ENCODE results near the gene NME4. TPM values are rescaled to one million over a fixed set of nuclear protein-coding genes. Genes with fewer than 3 reads are reported as not detected.
A peak's percentile ranks its signal among the peaks of the same experiment; 100 is the strongest.
"Not testable (repeated sequence)": the region's sequence is repeated elsewhere in the genome, so short reads cannot be mapped to it uniquely, and the experiment has no call there.

Gene NME4
- total RNA-seq, 1 donor from 2014 or later = 101 TPM

- Histone ChIP-seq H3K36me3 (peaks cover 46% of the 10 kb centered on the region), H3K4me3 (no peak overlapping the region), H3K27ac (replicated peaks) (no peak overlapping the region), H3K4me1 (peaks cover 34% of the 10 kb centered on the region), H3K9me3 (replicated peaks) (no peaks in the 10 kb centered on the region), H3K27me3 (ENCODE audit: low read depth) (no peaks in the 10 kb centered on the region)
- intact Hi-C loops (cut with micrococcal nuclease) = no loop called here
- DNase-seq = no peak
- TF ChIP-seq CTCF (IDR thresholded peaks at IDR 0.05; ENCODE audit: borderline replicate concordance) = no peak
Observed at GRCh38 chr16:377419-377951, 19.5 kb upstream of the NME4 start.

GRCh38 chr16:378113-378820 is 18.7 kb upstream of the NME4 start:
- H3K9me3 ChIP-seq (replicated peaks); H3K27me3 ChIP-seq (ENCODE audit: low read depth); DNase-seq; intact Hi-C loops (cut with micrococcal nuclease); H3K4me3 ChIP-seq; H3K27ac ChIP-seq (replicated peaks): not testable (repeated sequence)
- peaks cover 42% of the 10 kb centered on the region for H3K4me1 ChIP-seq
- H3K36me3 ChIP-seq = peaks cover 39% of the 10 kb centered on the region

GRCh38 chr16:378821-379182 is 18.2 kb upstream of the NME4 start:
- peaks cover 47% of the 10 kb centered on the region for H3K4me1 ChIP-seq
- H3K9me3 ChIP-seq (replicated peaks) = no peaks in the 10 kb centered on the region
- H3K36me3 ChIP-seq = peaks cover 37% of the 10 kb centered on the region
- no peak for DNase-seq
- intact Hi-C loops (cut with micrococcal nuclease) = no loop called here
- TF ChIP-seq CTCF (IDR thresholded peaks at IDR 0.05; ENCODE audit: borderline replicate concordance) = no peak
- no peak overlapping the region for H3K4me3 ChIP-seq
- no peaks in the 10 kb centered on the region for H3K27me3 ChIP-seq (ENCODE audit: low read depth)
- H3K27ac ChIP-seq (replicated peaks) = no peak overlapping the region

- DNase-seq = no peak
- Histone ChIP-seq H3K9me3 (replicated peaks) (no peaks in the 10 kb centered on the region), H3K27me3 (ENCODE audit: low read depth) (no peaks in the 10 kb centered on the region), H3K36me3 (peaks cover 32% of the 10 kb centered on the region), H3K4me3 (no peak overlapping the region), H3K27ac (replicated peaks) (no peak overlapping the region), H3K4me1 (peaks cover 53% of the 10 kb centered on the region)
- intact Hi-C loops (cut with micrococcal nuclease) = no loop called here
- no peak for TF ChIP-seq CTCF (IDR thresholded peaks at IDR 0.05; ENCODE audit: borderline replicate concordance)
Observed at GRCh38 chr16:379183-379960, 17.6 kb upstream of the NME4 start.

- Histone ChIP-seq H3K27ac (replicated peaks) (no peak overlapping the region), H3K4me1 (peaks cover 59% of the 10 kb centered on the region), H3K27me3 (ENCODE audit: low read depth) (no peaks in the 10 kb centered on the region), H3K36me3 (peaks cover 24% of the 10 kb centered on the region), H3K9me3 (replicated peaks) (no peaks in the 10 kb centered on the region), H3K4me3 (peak overlapping the region; percentile 77)
- intact Hi-C loops (cut with micrococcal nuclease) = no loop called here
- no peak for DNase-seq
- TF ChIP-seq CTCF (IDR thresholded peaks at IDR 0.05; ENCODE audit: borderline replicate concordance) = no peak
Observed at GRCh38 chr16:379961-380761, 16.8 kb upstream of the NME4 start.

Measured in left ventricle myocardium inferior (tissue), 1 donor.